SK-N-SH (cell line): Measurements from ENCODE around the gene DGCR8. TPM values are rescaled to one million over a fixed set of nuclear protein-coding genes. Genes with fewer than 3 reads are reported as not detected.
A peak's percentile ranks its signal among the peaks of the same experiment; 100 is the strongest.

ENCODE experiments used
- CTCF ChIA-PET: fragments of 300-600, 350-600 bp; formaldehyde crosslinking; extraction: SDS; loops from one replicate; lab custom pipeline; 2021; lab: Yijun Ruan, JAX
- POLR2A ChIA-PET: fragments of 350-600 bp; sonication (Branson Sonifier 250); formaldehyde crosslinking; extraction: SDS; loops from one replicate; lab custom pipeline; 2020; ENCODE audit warnings: antibody characterized with exemption, inconsistent platforms; lab: Yijun Ruan, JAX
- DNase-seq: peaks from one replicate; pipeline ENCODE4 v3.0.0; 2012
- H2AFZ ChIP-seq: fragments of 200-600 bp; sonication (generic); 2 replicates; pipeline ENCODE4 v1.8.1; 2016; ENCODE audit warnings: antibody characterized with exemption, mild to moderate bottlenecking, low read depth
- H3F3A ChIP-seq: fragments of 200-600 bp; sonication (generic); replicated peaks from 2 replicates; pipeline ENCODE3; 2016; ENCODE audit warnings: antibody characterized with exemption, mild to moderate bottlenecking; ENCODE audit not compliant: insufficient read depth
- H3K27ac ChIP-seq, 2 experiments: fragments of 200-500 bp in 1 of 2; fragments of 200-600 bp in 1 of 2; sonication (Bioruptor generic) in 1 of 2; sonication (generic), shearing (Covaris generic) in 1 of 2; 2 replicates each; pipeline versions ENCODE4 v1.5.1 to v1.6.1; 2014 to 2016; ENCODE audit warnings: low read depth in 2 of 2, inconsistent platforms in 1 of 2, low read length in 1 of 2, mild to moderate bottlenecking in 1 of 2, mixed read lengths in 1 of 2
- H3K27me3 ChIP-seq: fragments of 200-600 bp; sonication (generic), shearing (Covaris generic); 2 replicates; pipeline ENCODE4 v1.6.1; 2016; ENCODE audit warnings: mixed run types; ENCODE audit not compliant: insufficient read depth
- H3K36me3 ChIP-seq, 2 experiments: fragments of 200-500 bp in 1 of 2; fragments of 200-600 bp in 1 of 2; sonication (Bioruptor generic) in 1 of 2; sonication (generic) in 1 of 2; replicated peaks in 1 of 2; 2 replicates each; pipeline versions ENCODE3 to v1.5.1; 2014 to 2016; ENCODE audit warnings: low read length in 1 of 2, mild to moderate bottlenecking in 1 of 2; ENCODE audit not compliant: insufficient read depth in 2 of 2, control insufficient read depth in 1 of 2
- H3K4me1 ChIP-seq, 2 experiments: fragments of 200-500 bp in 1 of 2; fragments of 200-600 bp in 1 of 2; sonication (Bioruptor generic) in 1 of 2; sonication (generic), shearing (Covaris generic) in 1 of 2; 2 replicates each; pipeline versions ENCODE4 v1.5.1 to v1.6.1; 2014 to 2016; ENCODE audit warnings: low read depth in 1 of 2, low read length in 1 of 2, mixed run types in 1 of 2; ENCODE audit not compliant: insufficient read depth in 2 of 2, control insufficient read depth in 1 of 2
- H3K4me2 ChIP-seq: fragments of 200-600 bp; sonication (generic), shearing (Covaris generic); 2 replicates; pipeline ENCODE4 v1.6.1; 2017; ENCODE audit warnings: mixed run types
- H3K4me3 ChIP-seq, 2 experiments: fragments of 200-500 bp in 1 of 2; fragments of 200-600 bp in 1 of 2; sonication (Bioruptor generic) in 1 of 2; sonication (generic), shearing (Covaris generic) in 1 of 2; 2 replicates each; pipeline versions ENCODE4 v1.5.1 to v1.8.1; 2014 to 2016; ENCODE audit warnings: low read depth in 2 of 2, inconsistent platforms in 1 of 2, low read length in 1 of 2, mild to moderate bottlenecking in 1 of 2, mixed read lengths in 1 of 2, moderate library complexity in 1 of 2
- H3K79me2 ChIP-seq: fragments of 200-600 bp; sonication (generic); 2 replicates; pipeline ENCODE4 v1.8.1; 2017; ENCODE audit warnings: mild to moderate bottlenecking; ENCODE audit not compliant: insufficient read depth
- H3K9ac ChIP-seq: fragments of 200-600 bp; sonication (generic); 2 replicates; pipeline ENCODE4 v1.6.1; 2017; ENCODE audit warnings: mixed run types
- H3K9me2 ChIP-seq: fragments of 200-600 bp; sonication (generic); 2 replicates; pipeline ENCODE4 v1.6.1; 2017; ENCODE audit warnings: mixed run types
- H3K9me3 ChIP-seq: fragments of 200-600 bp; sonication (generic); 2 replicates; pipeline ENCODE4 v1.6.1; 2017; ENCODE audit warnings: mixed run types, mild to moderate bottlenecking, moderate library complexity
- H4K20me1 ChIP-seq: fragments of 200-600 bp; sonication (generic); 2 replicates; pipeline ENCODE4 v1.6.1; 2017; ENCODE audit warnings: mild to moderate bottlenecking, mixed run types; ENCODE audit not compliant: insufficient read depth
- ELF1 ChIP-seq: IDR thresholded peaks from 2 replicates; pipeline ENCODE4 v1.4.0; 2012
- EP300 ChIP-seq, 2 experiments: IDR thresholded peaks; 2 replicates each; pipeline versions ENCODE4 v1.4.0 to v1.6.1; 2012; ENCODE audit warnings: borderline replicate concordance in 1 of 2, low read depth in 1 of 2, low read length in 1 of 2
- EZH2phosphoT487 ChIP-seq: fragments of 200-600 bp; sonication (generic); IDR thresholded peaks from 2 replicates; pipeline ENCODE4 v1.6.1; 2017; ENCODE audit warnings: low read depth, mixed run types, mild to moderate bottlenecking, antibody characterized with exemption, moderate library complexity, borderline replicate concordance
- FOXM1 ChIP-seq: IDR thresholded peaks from 2 replicates; pipeline ENCODE4 v1.4.0; 2012; ENCODE audit warnings: low read depth, mild to moderate bottlenecking
- MXI1 ChIP-seq: IDR thresholded peaks from 2 replicates; pipeline ENCODE4 v1.6.1; 2012; ENCODE audit warnings: mild to moderate bottlenecking, low read depth, low read length, improper control_type of control experiment
- NFIC ChIP-seq: IDR thresholded peaks from 2 replicates; pipeline ENCODE4 v1.4.0; 2012; ENCODE audit warnings: borderline replicate concordance
- PBX3 ChIP-seq: IDR thresholded peaks from 2 replicates; pipeline ENCODE4; 2012
- RCOR1 ChIP-seq: fragments of 150-350 bp; IDR thresholded peaks from 2 replicates; pipeline ENCODE4 v1.6.1; 2017; ENCODE audit warnings: antibody characterized with exemption, low read length
- TAF1 ChIP-seq: IDR thresholded peaks from 2 replicates; pipeline ENCODE4 v1.6.1; 2012; ENCODE audit warnings: low read depth, mild to moderate bottlenecking, low read length, moderate library complexity, borderline replicate concordance
- TCF12 ChIP-seq: IDR thresholded peaks from 2 replicates; pipeline ENCODE4 v1.4.0; 2012
- TEAD4 ChIP-seq: IDR thresholded peaks from 2 replicates; pipeline ENCODE4 v1.4.0; 2012; ENCODE audit warnings: mild to moderate bottlenecking, borderline replicate concordance; ENCODE audit not compliant: insufficient read depth
- USF2 ChIP-seq: fragments of 150-350 bp; IDR thresholded peaks from 2 replicates; pipeline ENCODE4 v1.6.1; 2017; ENCODE audit warnings: antibody characterized with exemption, low read length, low read depth, borderline replicate concordance
- WGBS: methylation state at CpG from one replicate; pipeline ENCODE4 v1.1.6; 2017; ENCODE audit warnings: low lambda C conversion rate; 5-methylcytosine and 5-hydroxymethylcytosine counted together
- polyA plus RNA-seq, 3 experiments: library from polyadenylated mRNA; depleted of rRNA; stranded (reverse); fragments of >200 nt; gene quantifications; 2 replicates each; pipeline ENCODE4 v1.2.3, GENCODE V29; 2012
- TF ChIP-seq, protein P1 (sequence below): IDR thresholded peaks from 2 replicates; pipeline ENCODE4 v1.4.0; 2012; ENCODE audit warnings: low read depth, borderline replicate concordance

DGCR8 gene
- polyA plus RNA-seq, 1 of the 3 experiments (the other 2 are of a cell fraction) = 26.5 TPM

DNA sequence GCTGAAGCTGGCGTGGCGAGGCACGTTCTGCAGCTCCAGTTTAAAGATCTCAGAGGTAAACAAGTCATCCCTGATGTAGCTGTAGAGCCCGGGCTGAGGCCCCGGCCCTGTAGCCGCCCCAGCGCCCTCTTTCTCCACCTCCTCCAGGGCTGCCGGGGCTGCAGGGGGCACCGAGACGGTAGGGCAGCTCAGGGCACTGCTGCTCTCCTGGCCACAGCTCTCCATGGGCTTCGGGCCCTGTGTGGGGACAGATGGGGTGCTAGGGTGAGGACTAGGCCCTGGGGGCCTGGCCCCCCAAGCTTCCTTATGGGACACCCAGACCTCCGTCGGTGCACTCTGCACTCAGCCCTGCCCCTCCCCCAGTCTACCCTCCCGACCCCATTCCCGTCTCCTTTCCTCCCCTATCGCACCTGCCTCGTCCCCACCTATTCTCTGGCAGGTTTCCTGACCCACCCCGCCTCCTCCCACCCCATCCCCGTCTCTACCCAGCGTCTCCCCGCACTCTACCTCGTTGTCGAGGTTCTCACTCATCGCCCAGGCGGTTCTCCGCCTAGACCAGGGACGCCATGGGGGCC is 36.4 kb downstream of the DGCR8 start:
- Histone ChIP-seq H3K4me2 (peak overlapping the region; percentile 96), H4K20me1 (0 out of 2 replicates have a peak, but pooled peaks cover 2% of the 10 kb centered on the region), H3K27ac (peak overlapping the region; percentile 60 to 83; a peak in 3 of 4 replicates), H3K27me3 (no peaks in the 10 kb centered on the region), H3K4me3 (peak overlapping the region; percentile 78 to 90), H3K79me2 (peaks cover 66% of the 10 kb centered on the region), H3K4me1 (peaks cover 16 to 28% of the 10 kb centered on the region in 2 experiments; a peak in 3 of 4 replicates), H2AFZ (peak overlapping the region; percentile 83; the same call in 1 of the 2 replicates), H3K9ac (peak overlapping the region; percentile 88), H3K36me3 (peaks cover 37 to 56% of the 10 kb centered on the region in 2 experiments), H3F3A (peaks cover 7% of the 10 kb centered on the region), H3K9me2 (no peaks in the 10 kb centered on the region), H3K9me3 (no peaks in the 10 kb centered on the region)
- TF ChIP-seq TCF12 = no peak
- TF ChIP-seq EZH2phosphoT487 = no peak
- no peak for TF ChIP-seq RCOR1
- TF ChIP-seq MXI1 = no peak
- no peak for TF ChIP-seq TAF1
- TF ChIP-seq, protein P1, sequence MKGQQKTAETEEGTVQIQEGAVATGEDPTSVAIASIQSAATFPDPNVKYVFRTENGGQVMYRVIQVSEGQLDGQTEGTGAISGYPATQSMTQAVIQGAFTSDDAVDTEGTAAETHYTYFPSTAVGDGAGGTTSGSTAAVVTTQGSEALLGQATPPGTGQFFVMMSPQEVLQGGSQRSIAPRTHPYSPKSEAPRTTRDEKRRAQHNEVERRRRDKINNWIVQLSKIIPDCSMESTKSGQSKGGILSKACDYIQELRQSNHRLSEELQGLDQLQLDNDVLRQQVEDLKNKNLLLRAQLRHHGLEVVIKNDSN = no peak
- no peak for TF ChIP-seq TEAD4
- TF ChIP-seq PBX3 = no peak
- TF ChIP-seq NFIC = no peak
- TF ChIP-seq USF2 = no peak
- no peak for TF ChIP-seq EP300 (IDR thresholded peaks at IDR 0.05; ENCODE audit: borderline replicate concordance in 1 of 2, low read depth in 1 of 2, low read length in 1 of 2)
- TF ChIP-seq FOXM1 = no peak
- TF ChIP-seq ELF1 = no peak
- DNase-seq = no peak
- CTCF ChIA-PET = interaction anchor here (0.8 to 1.9 kb wide), 6 partner anchors 31 to 157 kb away, joined by 3 to 4 read pairs (median 3); no protein-coding TSS in a partner anchor
- WGBS = 8% methylated on average over 21 of the region's 27 CpGs
- POLR2A ChIA-PET = interaction anchor here (0.6 to 2.4 kb wide), 5 partner anchors 12 to 220 kb away, joined by 4 to 7 read pairs (median 5); partner anchors contain the start of genes DGCR8 and ZDHHC8
